SK-N-SH (cell line): Measurements from ENCODE around the gene FGFBP1.

Experiments
- FOSL2 ChIP-seq: IDR thresholded peaks from 2 replicates; pipeline ENCODE4 v1.4.0; 2012; ENCODE audit warnings: low read depth, mild to moderate bottlenecking, moderate library complexity, borderline replicate concordance
- MXI1 ChIP-seq: IDR thresholded peaks from 2 replicates; pipeline ENCODE4 v1.6.1; 2012; ENCODE audit warnings: mild to moderate bottlenecking, low read depth, low read length, improper control_type of control experiment
- NRF1 ChIP-seq: IDR thresholded peaks from 2 replicates; pipeline ENCODE4 v1.6.1; 2012; ENCODE audit warnings: low read depth, mild to moderate bottlenecking, low read length
- REST ChIP-seq: IDR thresholded peaks from 2 replicates; pipeline ENCODE4 v1.6.1; 2012; ENCODE audit warnings: mild to moderate bottlenecking, low read depth, low read length, moderate library complexity
- RFX5 ChIP-seq: IDR thresholded peaks from 2 replicates; pipeline ENCODE4 v1.6.1; 2012; ENCODE audit warnings: mild to moderate bottlenecking, improper control_type of control experiment, low read length
- RXRA ChIP-seq: IDR thresholded peaks from 2 replicates; pipeline ENCODE4 v1.4.0; 2012; ENCODE audit warnings: low read depth, mild to moderate bottlenecking, borderline replicate concordance
- SMC3 ChIP-seq: IDR thresholded peaks from 2 replicates; pipeline ENCODE4 v1.6.1; 2012; ENCODE audit warnings: low read depth, low read length, improper control_type of control experiment
- TAF1 ChIP-seq: IDR thresholded peaks from 2 replicates; pipeline ENCODE4 v1.6.1; 2012; ENCODE audit warnings: low read depth, mild to moderate bottlenecking, low read length, moderate library complexity, borderline replicate concordance
- YY1 ChIP-seq: IDR thresholded peaks from 2 replicates; pipeline ENCODE4 v1.4.0; 2012; ENCODE audit warnings: low read depth, mild to moderate bottlenecking
- TF ChIP-seq, protein P1 (sequence below): IDR thresholded peaks from 2 replicates; pipeline ENCODE4 v1.4.0; 2012; ENCODE audit warnings: low read depth
- TF ChIP-seq, protein P2 (sequence below): fragments of 200-600 bp; sonication (generic); IDR thresholded peaks from 2 replicates; pipeline ENCODE4 v1.6.1; 2017; ENCODE audit warnings: antibody characterized with exemption, mild to moderate bottlenecking, moderate library complexity
- TF ChIP-seq, protein P3 (sequence below): IDR thresholded peaks from 2 replicates; pipeline ENCODE4 v1.4.0; 2012; ENCODE audit warnings: low read depth, borderline replicate concordance

GRCh38 chr4:15936495-15936894, 2.0 kb downstream of the FGFBP1 start:
- TF ChIP-seq, protein P1, sequence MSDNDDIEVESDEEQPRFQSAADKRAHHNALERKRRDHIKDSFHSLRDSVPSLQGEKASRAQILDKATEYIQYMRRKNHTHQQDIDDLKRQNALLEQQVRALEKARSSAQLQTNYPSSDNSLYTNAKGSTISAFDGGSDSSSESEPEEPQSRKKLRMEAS: no peak
- TF ChIP-seq, protein P2, sequence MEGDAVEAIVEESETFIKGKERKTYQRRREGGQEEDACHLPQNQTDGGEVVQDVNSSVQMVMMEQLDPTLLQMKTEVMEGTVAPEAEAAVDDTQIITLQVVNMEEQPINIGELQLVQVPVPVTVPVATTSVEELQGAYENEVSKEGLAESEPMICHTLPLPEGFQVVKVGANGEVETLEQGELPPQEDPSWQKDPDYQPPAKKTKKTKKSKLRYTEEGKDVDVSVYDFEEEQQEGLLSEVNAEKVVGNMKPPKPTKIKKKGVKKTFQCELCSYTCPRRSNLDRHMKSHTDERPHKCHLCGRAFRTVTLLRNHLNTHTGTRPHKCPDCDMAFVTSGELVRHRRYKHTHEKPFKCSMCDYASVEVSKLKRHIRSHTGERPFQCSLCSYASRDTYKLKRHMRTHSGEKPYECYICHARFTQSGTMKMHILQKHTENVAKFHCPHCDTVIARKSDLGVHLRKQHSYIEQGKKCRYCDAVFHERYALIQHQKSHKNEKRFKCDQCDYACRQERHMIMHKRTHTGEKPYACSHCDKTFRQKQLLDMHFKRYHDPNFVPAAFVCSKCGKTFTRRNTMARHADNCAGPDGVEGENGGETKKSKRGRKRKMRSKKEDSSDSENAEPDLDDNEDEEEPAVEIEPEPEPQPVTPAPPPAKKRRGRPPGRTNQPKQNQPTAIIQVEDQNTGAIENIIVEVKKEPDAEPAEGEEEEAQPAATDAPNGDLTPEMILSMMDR: no peak
- TF ChIP-seq RXRA (no peak), YY1 (no peak), RFX5 (no peak), SMC3 (no peak), REST (no peak), NRF1 (no peak), TAF1 (no peak), MXI1 (no peak), FOSL2 (no peak)
- TF ChIP-seq, protein P3, sequence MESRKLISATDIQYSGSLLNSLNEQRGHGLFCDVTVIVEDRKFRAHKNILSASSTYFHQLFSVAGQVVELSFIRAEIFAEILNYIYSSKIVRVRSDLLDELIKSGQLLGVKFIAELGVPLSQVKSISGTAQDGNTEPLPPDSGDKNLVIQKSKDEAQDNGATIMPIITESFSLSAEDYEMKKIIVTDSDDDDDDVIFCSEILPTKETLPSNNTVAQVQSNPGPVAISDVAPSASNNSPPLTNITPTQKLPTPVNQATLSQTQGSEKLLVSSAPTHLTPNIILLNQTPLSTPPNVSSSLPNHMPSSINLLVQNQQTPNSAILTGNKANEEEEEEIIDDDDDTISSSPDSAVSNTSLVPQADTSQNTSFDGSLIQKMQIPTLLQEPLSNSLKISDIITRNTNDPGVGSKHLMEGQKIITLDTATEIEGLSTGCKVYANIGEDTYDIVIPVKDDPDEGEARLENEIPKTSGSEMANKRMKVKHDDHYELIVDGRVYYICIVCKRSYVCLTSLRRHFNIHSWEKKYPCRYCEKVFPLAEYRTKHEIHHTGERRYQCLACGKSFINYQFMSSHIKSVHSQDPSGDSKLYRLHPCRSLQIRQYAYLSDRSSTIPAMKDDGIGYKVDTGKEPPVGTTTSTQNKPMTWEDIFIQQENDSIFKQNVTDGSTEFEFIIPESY: no peak
